H9 (cell line): ENCODE data around the gene APCDD1L. TPM values are rescaled to one million over a fixed set of nuclear protein-coding genes. Genes with fewer than 3 reads are reported as not detected.

Source experiments
- DNase-seq: peaks from one replicate; pipeline ENCODE4 v3.0.0-alpha.2; 2017
- H2AFZ ChIP-seq: one replicate; pipeline ENCODE4 v1.6.1; 2013; ENCODE audit warnings: mild to moderate bottlenecking, low read length, control low read depth, moderate library complexity
- H2AK5ac ChIP-seq: 2 replicates; pipeline ENCODE4 v1.6.1; 2013; ENCODE audit warnings: low read length, control low read depth, mixed read lengths; ENCODE audit not compliant: insufficient read length
- H2BK120ac ChIP-seq: one replicate; pipeline ENCODE4 v1.6.1; 2013; ENCODE audit warnings: low read depth, mild to moderate bottlenecking, low read length, control low read depth, inconsistent platforms; ENCODE audit not compliant: poor library complexity, severe bottlenecking
- H2BK12ac ChIP-seq: 2 replicates; pipeline ENCODE4 v1.6.1; 2013; ENCODE audit warnings: low read length, control low read depth, mixed read lengths, low read depth; ENCODE audit not compliant: insufficient read length
- H2BK15ac ChIP-seq: 2 replicates; pipeline ENCODE4 v1.6.1; 2013; ENCODE audit warnings: low read depth, low read length, control low read depth
- H2BK20ac ChIP-seq: one replicate; pipeline ENCODE4 v1.6.1; 2013; ENCODE audit warnings: low read depth, mild to moderate bottlenecking, low read length, control low read depth, inconsistent platforms; ENCODE audit not compliant: poor library complexity, severe bottlenecking
- H2BK5ac ChIP-seq: 2 replicates; pipeline ENCODE4 v1.6.1; 2013; ENCODE audit warnings: low read length, control low read depth, mixed read lengths; ENCODE audit not compliant: insufficient read length
- H3K14ac ChIP-seq: 2 replicates; pipeline ENCODE4 v1.6.1; 2013; ENCODE audit warnings: low read length, control low read depth; ENCODE audit not compliant: insufficient read depth
- H3K18ac ChIP-seq: 2 replicates; pipeline ENCODE4 v1.6.1; 2013; ENCODE audit warnings: low read depth, mild to moderate bottlenecking, mixed read lengths, low read length, control low read depth; ENCODE audit not compliant: insufficient read length
- H3K23ac ChIP-seq: 2 replicates; pipeline ENCODE4 v1.6.1; 2013; ENCODE audit warnings: low read length, control low read depth, mixed read lengths, low read depth; ENCODE audit not compliant: insufficient read length
- H3K23me2 ChIP-seq: 2 replicates; pipeline ENCODE4 v1.6.1; 2013; ENCODE audit warnings: low read depth, mild to moderate bottlenecking, mixed read lengths, low read length, control low read depth; ENCODE audit not compliant: insufficient read length, poor library complexity, severe bottlenecking
- H3K27ac ChIP-seq: 2 replicates; pipeline ENCODE4 v1.5.1; 2013; ENCODE audit warnings: low read length, control low read depth, mixed read lengths, low read depth; ENCODE audit not compliant: insufficient read length
- H3K27me3 ChIP-seq: 2 replicates; pipeline ENCODE4 v1.6.1; 2013; ENCODE audit warnings: low read length, control low read depth, inconsistent platforms; ENCODE audit not compliant: insufficient read depth
- H3K4ac ChIP-seq: 2 replicates; pipeline ENCODE4 v1.6.1; 2013; ENCODE audit warnings: low read depth, mild to moderate bottlenecking, control low read depth, inconsistent platforms, low read length, moderate library complexity
- H3K4me1 ChIP-seq: 2 replicates; pipeline ENCODE4 v1.6.1; 2013; ENCODE audit warnings: low read length, control low read depth, inconsistent platforms; ENCODE audit not compliant: insufficient read depth
- H3K4me2 ChIP-seq: 2 replicates; pipeline ENCODE4 v1.6.1; 2013; ENCODE audit warnings: low read length, control low read depth, mixed read lengths; ENCODE audit not compliant: insufficient read length, insufficient read depth
- H3K56ac ChIP-seq: 2 replicates; pipeline ENCODE4 v1.6.1; 2013; ENCODE audit warnings: low read depth, mild to moderate bottlenecking, mixed read lengths, low read length, control low read depth; ENCODE audit not compliant: insufficient read length
- H3K79me1 ChIP-seq: 2 replicates; pipeline ENCODE4 v1.6.1; 2013; ENCODE audit warnings: low read depth, mild to moderate bottlenecking, moderate library complexity, low read length, control low read depth, inconsistent platforms; ENCODE audit not compliant: insufficient read depth, poor library complexity, severe bottlenecking
- H3K79me2 ChIP-seq: 2 replicates; pipeline ENCODE4 v1.6.1; 2013; ENCODE audit warnings: low read length, control low read depth, inconsistent platforms; ENCODE audit not compliant: insufficient read depth
- H3K9ac ChIP-seq: 2 replicates; pipeline ENCODE4 v1.6.1; 2013; ENCODE audit warnings: low read length, control low read depth, mixed read lengths; ENCODE audit not compliant: insufficient read length; ENCODE audit errors: extremely low read depth
- H3K9me3 ChIP-seq: one replicate; pipeline ENCODE4 v1.6.1; 2013; ENCODE audit warnings: low read depth, low read length, inconsistent platforms; ENCODE audit not compliant: control insufficient read depth
- H3T11ph ChIP-seq: one replicate; pipeline ENCODE4 v1.6.1; 2013; ENCODE audit warnings: mild to moderate bottlenecking, low read length, control low read depth, inconsistent platforms
- H4K20me1 ChIP-seq: one replicate; pipeline ENCODE4 v1.6.1; 2013; ENCODE audit not compliant: control insufficient read depth, insufficient read length, insufficient read depth
- H4K5ac ChIP-seq: 2 replicates; pipeline ENCODE4 v1.6.1; 2013; ENCODE audit warnings: low read depth, mild to moderate bottlenecking, mixed read lengths, low read length, control low read depth; ENCODE audit not compliant: insufficient read length
- H4K8ac ChIP-seq: replicated peaks from 2 replicates; pipeline ENCODE4 v1.6.1; 2013; ENCODE audit warnings: low read length, control low read depth, mixed read lengths, low read depth; ENCODE audit not compliant: insufficient read length
- H4K91ac ChIP-seq: 2 replicates; pipeline ENCODE4 v1.6.1; 2013; ENCODE audit warnings: low read depth, mild to moderate bottlenecking, moderate library complexity, mixed read lengths, low read length, control low read depth; ENCODE audit not compliant: insufficient read length
- H3K27ac Mint-ChIP-seq, 3 experiments: 2 replicates in 2 of 3; 3 replicates in 1 of 3; pipeline ENCODE4 v1.8.0; 2020 to 2021; ENCODE audit warnings: mixed read lengths in 3 of 3, mild to moderate bottlenecking in 1 of 3, moderate library complexity in 1 of 3
- H3K27me3 Mint-ChIP-seq: 2 replicates; pipeline ENCODE4 v1.8.0; 2021; ENCODE audit warnings: low read depth, mild to moderate bottlenecking, moderate library complexity, mixed read lengths
- H3K36me3 Mint-ChIP-seq, 3 experiments: 2 replicates in 2 of 3; 3 replicates in 1 of 3; pipeline ENCODE4 v1.8.0; 2020 to 2021; ENCODE audit warnings: low read depth in 3 of 3, mixed read lengths in 3 of 3; ENCODE audit not compliant: insufficient read depth in 1 of 3
- H3K4me1 Mint-ChIP-seq, 2 experiments: 2 replicates each; pipeline ENCODE4 v1.8.0; 2020; ENCODE audit warnings: mixed read lengths in 2 of 2
- H3K4me3 Mint-ChIP-seq, 2 experiments: 2 replicates in 1 of 2; 3 replicates in 1 of 2; pipeline ENCODE4 v1.8.0; 2020 to 2021; ENCODE audit warnings: mild to moderate bottlenecking in 2 of 2, mixed read lengths in 2 of 2, moderate library complexity in 1 of 2
- H3K9me3 Mint-ChIP-seq, 2 experiments: 2 replicates in 1 of 2; 3 replicates in 1 of 2; pipeline ENCODE4 v1.8.0; 2020; ENCODE audit warnings: mild to moderate bottlenecking in 2 of 2, mixed read lengths in 2 of 2, moderate library complexity in 1 of 2
- CTCF ChIP-seq: fragments of 200-600 bp; sonication (generic); conservative IDR thresholded peaks from 3 replicates; pipeline ENCODE4 v1.8.0; 2021; ENCODE audit warnings: antibody characterized with exemption, mild to moderate bottlenecking
- WGBS: extraction: QIAGEN DNeasy Blood & Tissue Kit; methylation state at CpG from one replicate; pipeline ENCODE4 v1.1.7; 2013; ENCODE audit warnings: missing lambda C conversion rate, low lambda C conversion rate, mixed read lengths; ENCODE audit not compliant: insufficient read length; ENCODE audit errors: extremely low coverage; 5-methylcytosine and 5-hydroxymethylcytosine counted together
- total RNA-seq: library from RNA; stranded (reverse); gene quantifications from 2 replicates; pipeline ENCODE4 v1.2.1, GENCODE V29; 2021

APCDD1L gene
- total RNA-seq, 1 experiment from 2014 or later: 0.68 TPM

- Histone ChIP-seq H3K4me1 (0 out of 2 replicates have a peak, but pooled peaks cover 3% of the 10 kb centered on the region), H3K4me2 (no peak overlapping the region), H3K27me3 (no peaks in the 10 kb centered on the region), H3K79me1 (no peaks in the 10 kb centered on the region), H3K23me2 (no peaks in the 10 kb centered on the region), H3K18ac (no peak overlapping the region), H2BK15ac (no peak overlapping the region), H3K56ac (no peak overlapping the region), H3K4ac (no peak overlapping the region), H4K20me1 (no peaks in the 10 kb centered on the region), H3K9ac (no peak overlapping the region), H3K23ac (no peak overlapping the region), H3K27ac (no peak overlapping the region), H2AFZ (no peak overlapping the region), H4K91ac (no peak overlapping the region), H4K5ac (no peak overlapping the region), H2BK12ac (no peak overlapping the region), H2BK20ac (no peak overlapping the region), H3K9me3 (no peaks in the 10 kb centered on the region), H2AK5ac (no peak overlapping the region), H3K79me2 (no peaks in the 10 kb centered on the region), H2BK5ac (no peak overlapping the region), H4K8ac (no peak overlapping the region), H2BK120ac (no peak overlapping the region), H3K14ac (no peak overlapping the region), H3T11ph (no peak overlapping the region)
- H3K4me3 Mint-ChIP-seq: no peak overlapping the region
- peaks cover 23 to 33% of the 10 kb centered on the region in 2 experiments for H3K4me1 Mint-ChIP-seq
- H3K27ac Mint-ChIP-seq: peak overlapping the region in 2 of 3 experiments; percentile 31 to 71; a peak in 4 of 7 replicates
- no peak for TF ChIP-seq CTCF
- H3K9me3 Mint-ChIP-seq: no peaks in the 10 kb centered on the region
- DNase-seq: no peak
- no peaks in the 10 kb centered on the region for H3K27me3 Mint-ChIP-seq
- peaks cover 8 to 36% (median 24%) of the 10 kb centered on the region in 3 experiments; a peak in 6 of 7 replicates for H3K36me3 Mint-ChIP-seq
- no CpG with 5 or more reads among the region's 6 CpGs for WGBS
Measured at GRCh38 chr20:58446264-58446959, 68.8 kb downstream of the APCDD1L start.
